ENCODE measurements around the gene BTBD8. TPM values are rescaled to one million over a fixed set of nuclear protein-coding genes. Genes with fewer than 3 reads are reported as not detected.

Gene BTBD8
- polyA plus RNA-seq, 3 donors, result 0.82 to 5.1 (median 1.3) TPM

DNA sequence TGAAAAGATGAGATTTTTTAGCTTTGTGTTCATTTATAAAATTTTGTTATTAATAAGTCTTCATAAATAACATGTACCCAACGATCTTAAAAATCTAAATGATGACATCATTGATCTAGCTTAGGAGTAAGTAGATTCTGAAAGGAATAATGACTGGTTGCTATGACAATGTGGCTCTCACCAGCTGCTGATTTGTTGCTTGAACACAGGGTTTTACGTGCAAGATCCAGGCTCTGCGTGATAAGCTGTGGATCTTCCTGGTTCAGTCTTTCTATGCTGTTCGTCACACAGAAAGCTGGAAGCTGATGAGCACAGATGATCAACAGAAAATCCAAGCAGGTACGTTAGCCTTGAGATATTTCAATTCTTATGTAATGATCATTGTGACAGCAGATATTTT lies 88.5 kb downstream of the BTBD8 start:
- WGBS, 3 donors, result 64 to 83% (median 80%) methylated on average over 5 of the region's 5 CpGs
- H3K27ac ChIP-seq (ENCODE audit: low read depth, low read length), result no peak overlapping the region

GRCh38 chr1:92169214-92170005 lies 89.3 kb downstream of the BTBD8 start:
- H3K27ac ChIP-seq (ENCODE audit: low read depth, low read length), result no peak overlapping the region
- 92 to 95% (median 95%) methylated on average over 2 of the region's 2 CpGs for WGBS, 3 donors

- WGBS, 3 donors, result 92 to 97% (median 95%) methylated on average over 1 of the region's 1 CpG
These were observed 104.5 kb downstream of the BTBD8 start for GRCh38 chr1:92184632-92185031.

GRCh38 chr1:92186081-92186480 lies 105.9 kb downstream of the BTBD8 start:
- WGBS, 3 donors, result 91 to 98% (median 93%) methylated on average over 1 of the region's 1 CpG
- no peak overlapping the region for H3K27ac ChIP-seq (ENCODE audit: low read depth, low read length)

More at GRCh38 chr1:92184632-92185031, 104.5 kb downstream of the BTBD8 start:
- H3K27ac ChIP-seq (ENCODE audit: low read depth, low read length), result no peak overlapping the region

DNA sequence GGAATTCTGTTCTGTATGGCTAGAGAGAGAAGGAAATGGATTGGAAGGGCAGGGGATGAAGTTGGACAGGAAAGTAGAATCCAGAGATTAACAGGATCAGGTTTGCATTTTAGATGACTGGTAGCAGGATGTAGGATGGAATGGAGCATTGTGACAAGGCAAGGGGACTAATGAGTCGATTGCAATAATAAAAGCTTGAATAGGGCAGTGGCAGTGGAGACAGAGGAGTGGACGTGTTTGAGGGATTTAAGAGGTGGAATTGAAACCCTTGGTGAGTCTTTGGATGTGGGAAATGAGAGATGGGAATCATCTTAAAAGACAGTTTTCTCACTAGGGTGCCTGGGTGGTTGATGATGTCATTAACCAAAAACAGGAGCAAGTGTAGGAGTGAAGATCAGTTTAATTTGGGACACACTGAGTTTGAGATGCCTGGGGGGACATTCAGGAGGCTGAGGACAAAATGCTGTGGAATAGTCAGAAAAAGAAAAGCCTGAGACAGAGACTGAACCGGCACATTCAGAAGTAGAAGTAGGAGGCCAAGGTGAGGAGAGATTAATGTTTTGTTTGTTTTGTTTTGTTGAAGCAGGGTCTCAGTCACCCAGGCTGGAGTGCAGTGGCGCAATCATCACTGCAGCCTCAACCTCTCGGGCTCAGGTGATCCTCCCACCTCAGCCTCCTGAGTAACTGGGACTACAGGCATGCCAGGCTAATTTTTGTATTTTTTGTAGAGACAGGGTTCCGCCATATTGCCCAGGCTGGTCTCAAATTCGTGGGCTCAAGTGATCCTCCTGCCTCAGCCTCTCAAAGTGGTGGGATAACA lies 108.5 kb downstream of the BTBD8 start:
- H3K27ac ChIP-seq (ENCODE audit: low read depth, low read length), result no peak overlapping the region
- WGBS, 3 donors, result 77 to 88% (median 82%) methylated on average over 7 of the region's 7 CpGs

DNA sequence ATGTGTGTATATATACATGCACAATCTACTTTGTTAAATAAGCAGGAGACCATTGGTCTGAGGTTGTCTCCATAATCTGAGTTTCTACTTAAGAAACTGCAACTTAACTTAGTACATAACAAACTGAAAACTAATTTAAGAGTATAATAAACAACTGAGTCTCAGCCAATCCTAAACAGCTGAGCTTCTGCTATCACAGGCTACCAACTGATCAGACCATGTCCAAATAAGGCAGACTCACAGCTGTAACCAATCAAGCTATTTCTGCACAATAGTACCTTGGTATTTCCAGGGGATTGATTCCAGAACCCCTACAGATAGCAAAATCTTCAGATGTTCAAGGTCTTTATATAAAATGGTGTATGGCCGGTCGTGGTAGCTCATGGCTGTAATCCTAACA lies 111.6 kb downstream of the BTBD8 start:
- no peak overlapping the region for H3K27ac ChIP-seq (ENCODE audit: low read depth, low read length)

DNA sequence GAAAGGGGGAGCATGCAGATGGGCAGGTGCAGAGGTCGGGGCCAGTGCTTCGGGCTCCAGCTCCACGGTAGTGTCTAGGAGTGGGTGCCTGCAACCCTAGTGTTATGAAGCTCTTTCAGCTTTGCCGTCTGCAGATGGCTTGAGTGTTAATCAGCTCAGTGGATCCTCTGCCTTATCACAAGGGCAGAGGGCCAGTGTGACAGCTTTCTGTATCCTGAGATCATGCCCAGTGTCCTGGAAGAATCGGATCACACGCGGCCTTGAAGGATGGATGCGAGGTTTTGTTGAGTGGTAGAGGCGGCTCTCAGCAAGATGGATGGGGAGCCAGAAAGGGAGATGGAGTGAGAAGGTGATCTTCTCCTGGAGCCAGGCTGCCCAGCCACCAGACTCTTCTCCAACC lies 112.1 kb downstream of the BTBD8 start:
- 83 to 90% (median 90%) methylated on average over 9 of the region's 9 CpGs for WGBS, 3 donors
- no peak overlapping the region for H3K27ac ChIP-seq (ENCODE audit: low read depth, low read length)

More for the DNA sequence above, 111.6 kb downstream of the BTBD8 start:
- WGBS, 3 donors, result 71 to 80% (median 74%) methylated on average over 2 of the region's 2 CpGs

DNA sequence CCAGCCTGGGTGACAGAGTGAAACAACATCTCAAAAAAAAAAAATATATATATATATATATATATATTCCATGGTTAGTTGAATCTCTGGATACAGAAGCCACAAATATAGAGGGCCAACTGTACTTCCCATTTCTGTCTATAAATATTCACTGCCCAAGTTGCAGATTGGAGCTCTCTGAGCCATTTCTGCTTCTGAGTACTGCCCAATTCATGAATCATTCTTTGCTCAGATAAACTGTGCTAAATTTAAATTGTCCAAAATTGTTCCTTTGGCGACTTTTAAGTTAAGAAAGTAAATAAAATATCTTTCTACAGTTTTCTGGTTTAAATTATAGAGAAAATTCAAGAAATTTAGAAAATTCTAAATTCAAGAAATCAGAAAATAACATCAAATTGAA lies 114.4 kb downstream of the BTBD8 start:
- WGBS, 3 donors, result 73 to 80% (median 77%) methylated on average over 1 of the region's 1 CpG

GRCh38 chr1:92201973-92202372 lies 121.8 kb downstream of the BTBD8 start:
- no peak overlapping the region for H3K27ac ChIP-seq (ENCODE audit: low read depth, low read length)
- 73 to 82% (median 77%) methylated on average over 5 of the region's 5 CpGs for WGBS, 3 donors

More for the DNA sequence above, 114.4 kb downstream of the BTBD8 start:
- H3K27ac ChIP-seq (ENCODE audit: low read depth, low read length), result no peak overlapping the region

DNA sequence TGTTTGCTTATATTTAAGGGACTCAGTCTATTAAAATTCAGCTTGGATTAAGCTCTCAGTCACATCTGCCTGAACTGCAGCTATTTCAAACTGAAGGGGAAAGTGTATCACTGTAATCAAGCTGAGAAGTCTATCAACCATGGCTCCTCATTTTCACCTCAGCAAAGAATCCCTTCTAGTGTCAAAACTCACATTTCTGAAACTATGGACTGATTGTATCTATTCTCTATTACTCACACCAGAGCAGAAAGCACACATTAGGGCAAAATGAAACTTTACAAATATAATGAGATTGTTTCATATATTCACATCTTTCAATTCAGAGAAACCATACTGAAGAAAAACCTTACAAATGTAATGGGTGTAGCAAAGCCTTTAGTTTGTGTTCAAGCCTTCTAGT lies 123.0 kb downstream of the BTBD8 start:
- H3K27ac ChIP-seq (ENCODE audit: low read depth, low read length), result no peak overlapping the region

DNA sequence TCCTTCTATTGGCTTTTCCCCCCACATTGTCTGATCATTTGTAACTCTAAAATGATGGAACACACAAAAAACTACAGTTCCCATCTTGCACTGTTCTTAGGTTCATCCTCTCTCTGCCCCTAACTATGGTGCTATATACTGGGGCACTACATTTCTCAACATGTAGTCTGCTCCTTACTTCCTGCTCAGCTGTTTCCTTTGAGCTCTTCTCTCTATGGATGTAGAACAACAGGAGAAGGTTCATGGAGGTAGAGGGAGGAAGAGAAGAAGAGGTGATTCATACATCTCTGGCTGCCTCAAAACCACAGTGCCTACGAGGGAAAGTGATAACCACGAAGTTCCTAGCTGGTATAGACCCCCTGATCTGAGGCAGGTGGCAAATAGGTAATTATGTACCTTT lies 130.6 kb downstream of the BTBD8 start:
- 42 to 55% (median 50%) methylated on average over 2 of the region's 2 CpGs for WGBS, 3 donors

GRCh38 chr1:92211166-92211565 lies 131.0 kb downstream of the BTBD8 start:
- no peak overlapping the region for H3K27ac ChIP-seq (ENCODE audit: low read depth, low read length)
- WGBS, 3 donors, result 88 to 95% (median 91%) methylated on average over 2 of the region's 2 CpGs

More for the DNA sequence above, 130.6 kb downstream of the BTBD8 start:
- H3K27ac ChIP-seq (ENCODE audit: low read depth, low read length), result no peak overlapping the region

- 94 to 96% (median 95%) methylated on average over 27 of the region's 27 CpGs for WGBS, 3 donors
- H3K27ac ChIP-seq (ENCODE audit: low read depth, low read length), result no peak within 1 kb of the TSS
These were observed 137.6 kb downstream of the BTBD8 start, which contains the start of gene C1orf146 for GRCh38 chr1:92217721-92218120. TSS of gene C1orf146 (plus strand) at chr1:92217915. CDS start at chr1:92231421, 13,506 bp downstream.

- no peak overlapping the region for H3K27ac ChIP-seq (ENCODE audit: low read depth, low read length)
- WGBS, 3 donors, result 83 to 89% (median 85%) methylated on average over 14 of the region's 14 CpGs
These were observed 138.4 kb downstream of the BTBD8 start for GRCh38 chr1:92218559-92218958.

GRCh38 chr1:92219028-92219427 lies 138.9 kb downstream of the BTBD8 start:
- no peak overlapping the region for H3K27ac ChIP-seq (ENCODE audit: low read depth, low read length)

DNA sequence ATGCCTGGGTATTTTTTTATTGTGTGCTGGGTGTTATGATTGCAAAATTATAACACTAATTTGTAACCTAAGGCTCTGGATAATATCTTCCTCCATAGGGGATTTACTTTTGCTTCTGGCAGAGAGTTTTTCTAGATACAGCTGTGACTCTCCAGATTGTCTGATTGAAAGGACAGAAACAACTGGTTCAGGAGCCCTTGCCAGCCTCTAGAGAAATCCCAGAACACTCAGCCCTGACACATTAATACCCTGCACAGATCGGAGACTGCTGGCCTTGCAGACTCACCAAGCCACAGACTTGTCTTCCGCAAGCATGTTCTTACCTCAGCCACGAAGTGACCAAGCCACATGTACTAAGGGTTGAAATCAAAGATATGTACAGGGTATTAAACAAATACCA lies 148.3 kb downstream of the BTBD8 start:
- WGBS, 3 donors, result 63 to 69% (median 67%) methylated on average over 3 of the region's 3 CpGs
- no peak overlapping the region for H3K27ac ChIP-seq (ENCODE audit: low read depth, low read length)

DNA sequence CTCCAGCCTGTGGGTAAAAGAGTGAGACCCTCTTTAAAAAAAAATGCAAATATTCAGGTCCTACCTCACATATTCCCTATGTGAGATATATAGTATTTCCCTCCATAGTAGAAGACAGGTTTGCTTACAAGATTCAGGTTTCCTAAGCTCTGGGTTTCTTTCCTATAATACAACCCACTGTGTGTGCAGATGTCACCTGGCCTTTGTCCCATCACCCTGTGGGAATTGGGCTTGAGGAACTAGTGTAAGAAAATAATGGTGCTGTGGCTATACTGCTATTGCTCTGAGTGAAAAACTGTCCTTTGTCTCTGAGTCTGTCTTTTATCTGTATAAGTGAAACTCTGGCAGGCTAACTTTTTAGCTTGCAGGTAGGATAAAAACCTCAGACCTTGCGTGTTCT lies 150.6 kb downstream of the BTBD8 start:
- H3K27ac ChIP-seq (ENCODE audit: low read depth, low read length), result no peak overlapping the region
- WGBS, 3 donors, result 90 to 95% (median 95%) methylated on average over 1 of the region's 1 CpG
